ENCODE data around the gene SELENON.

The SELENON gene

GRCh38 chr1:25862785-25863485 lies 62.9 kb downstream of the SELENON start:
- DNase-seq (ENCODE audit: low read depth, low spot score), result no peak

GRCh38 chr1:25863486-25864262 lies 63.7 kb downstream of the SELENON start:
- DNase-seq (ENCODE audit: low read depth, low spot score), result no peak

- DNase-seq (ENCODE audit: low read depth, low spot score), result no peak
Observed at GRCh38 chr1:25864434-25864833, 64.4 kb downstream of the SELENON start.

GRCh38 chr1:25866288-25866687 lies 66.3 kb downstream of the SELENON start:
- no peak for DNase-seq (ENCODE audit: low read depth, low spot score)

- DNase-seq (ENCODE audit: low read depth, low spot score), result no peak
Observed at GRCh38 chr1:25867210-25867991, 67.4 kb downstream of the SELENON start.
